ENCODE data around the gene MYEOV.

The MYEOV gene

DNA sequence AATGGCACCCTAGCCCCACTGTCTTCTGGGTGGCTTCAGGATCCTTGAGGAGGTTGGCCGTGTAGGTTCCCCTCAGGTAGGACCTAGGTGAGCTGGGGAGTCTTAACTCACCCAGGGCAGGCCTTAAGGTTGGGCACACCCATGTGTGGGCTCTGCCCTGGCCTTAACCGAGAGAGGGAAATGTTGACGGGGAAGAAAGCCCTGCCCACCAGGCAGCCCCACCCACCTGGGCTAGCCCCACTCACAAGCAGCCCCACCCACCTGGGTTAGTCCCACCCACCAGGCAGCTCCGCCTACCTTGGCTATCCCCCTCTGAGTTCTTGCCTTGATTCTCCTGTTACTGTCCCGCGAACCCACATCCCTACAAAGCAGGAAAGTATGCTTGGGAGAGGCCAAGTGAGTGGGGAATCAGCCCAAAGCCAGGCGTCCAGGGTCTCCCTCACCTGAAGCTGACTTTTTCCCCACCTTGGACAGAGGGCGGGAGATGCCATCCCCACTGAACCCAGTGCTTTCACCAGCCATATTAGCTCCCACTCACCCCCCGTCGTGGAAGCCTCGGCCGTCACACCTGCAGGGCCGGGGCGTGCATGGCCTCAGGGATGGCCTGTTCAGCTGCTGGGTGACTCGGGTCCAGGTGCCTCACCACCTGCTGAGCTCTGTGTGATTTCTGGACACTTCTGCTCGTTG is at the start of gene MYEOV:
Gene MYEOV, plus strand, starts transcription at position 337 of the 687 bp plus-strand sequence. CDS start 1,200 bp downstream, outside the sequence.
- no peak for FAIRE-seq
- peak; percentile 46 for DNase-seq (ENCODE audit: insufficient read length, low spot score)

DNA sequence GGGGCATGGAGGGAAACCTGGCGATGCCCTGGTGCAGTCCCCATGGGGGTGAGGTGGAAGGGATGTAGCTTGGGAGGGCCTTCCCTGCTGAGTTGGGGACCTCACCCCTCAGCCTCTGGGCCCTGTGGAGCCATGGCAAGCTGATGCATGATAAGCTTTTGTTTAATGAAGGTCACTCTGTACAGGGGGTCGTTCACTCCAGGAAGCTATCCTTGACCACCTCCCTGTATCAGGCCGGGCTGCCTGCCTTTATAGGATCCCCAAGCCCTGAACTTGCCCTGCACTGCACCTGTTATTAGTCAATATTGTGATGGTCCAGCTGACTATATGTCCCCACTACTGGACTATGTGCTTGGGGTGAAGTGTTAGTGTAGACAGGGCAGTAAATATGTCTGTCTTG is 49.7 kb upstream of the MYEOV start:
- FAIRE-seq (no peak), DNase-seq (ENCODE audit: insufficient read length, low spot score) (no peak)

DNA sequence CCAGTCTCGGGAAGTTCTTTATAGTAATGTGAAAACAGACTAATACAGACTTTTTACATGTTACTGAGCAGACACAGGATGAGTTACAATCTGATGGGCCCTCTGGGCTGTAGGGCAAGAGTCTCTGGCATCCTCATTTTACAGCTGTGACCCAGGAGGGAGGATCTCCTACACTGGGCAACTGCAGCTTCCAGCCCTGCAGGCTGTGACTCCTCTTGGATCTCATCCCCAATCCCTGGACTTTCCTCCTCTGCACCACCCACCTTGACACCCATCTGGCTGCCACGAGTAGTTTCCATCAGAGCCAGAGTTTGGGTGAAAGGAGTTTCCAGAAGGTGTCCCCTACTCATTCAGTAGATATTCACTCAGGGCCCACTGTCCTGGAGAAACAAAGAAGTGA is 48.9 kb upstream of the MYEOV start:
- no peak for FAIRE-seq

DNA sequence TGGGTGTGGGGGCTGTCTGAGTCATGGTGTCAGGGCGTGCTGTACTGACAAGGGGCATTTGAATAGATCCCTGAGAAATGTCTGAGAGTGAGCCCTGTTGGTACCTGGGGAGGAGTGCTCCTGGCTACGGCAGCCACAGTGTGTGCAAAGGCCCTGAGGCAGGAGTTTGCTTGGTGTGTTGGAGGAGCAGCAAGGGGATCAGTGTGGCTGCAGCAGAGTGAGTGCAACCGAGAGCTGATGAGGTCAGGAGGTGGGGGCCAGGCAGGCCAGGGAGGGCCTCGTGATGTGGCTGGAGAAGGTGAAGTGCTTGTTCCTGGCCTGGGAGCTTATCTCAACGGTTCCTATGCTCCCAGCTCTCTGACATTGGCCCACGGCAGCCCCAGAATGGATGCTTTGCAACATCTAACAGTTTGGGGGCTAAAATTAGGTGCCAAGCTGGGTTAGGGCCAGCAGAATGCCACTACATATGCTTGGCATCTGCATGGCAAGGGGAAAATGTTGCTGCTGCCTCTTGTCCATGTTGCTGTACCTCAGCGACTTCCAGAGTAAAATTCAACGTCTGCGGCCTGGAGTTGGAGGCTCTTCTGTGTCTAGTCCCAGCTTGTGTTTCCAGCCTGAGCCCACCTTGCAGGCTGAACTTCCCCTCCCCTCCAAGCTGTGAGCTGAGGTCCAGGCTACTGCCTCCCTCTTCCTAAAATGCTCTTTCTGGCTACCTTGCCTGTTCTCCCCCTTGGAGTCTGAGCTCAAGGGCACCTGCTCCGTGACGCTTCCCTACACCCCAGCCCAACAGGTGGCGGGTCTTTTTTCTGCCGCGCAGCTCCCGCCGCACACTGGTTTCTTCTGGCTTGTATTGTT is 48.2 kb upstream of the MYEOV start:
- no peak for FAIRE-seq

More for the DNA sequence above, 48.9 kb upstream of the MYEOV start:
- no peak for DNase-seq (ENCODE audit: insufficient read length, low spot score)

DNA sequence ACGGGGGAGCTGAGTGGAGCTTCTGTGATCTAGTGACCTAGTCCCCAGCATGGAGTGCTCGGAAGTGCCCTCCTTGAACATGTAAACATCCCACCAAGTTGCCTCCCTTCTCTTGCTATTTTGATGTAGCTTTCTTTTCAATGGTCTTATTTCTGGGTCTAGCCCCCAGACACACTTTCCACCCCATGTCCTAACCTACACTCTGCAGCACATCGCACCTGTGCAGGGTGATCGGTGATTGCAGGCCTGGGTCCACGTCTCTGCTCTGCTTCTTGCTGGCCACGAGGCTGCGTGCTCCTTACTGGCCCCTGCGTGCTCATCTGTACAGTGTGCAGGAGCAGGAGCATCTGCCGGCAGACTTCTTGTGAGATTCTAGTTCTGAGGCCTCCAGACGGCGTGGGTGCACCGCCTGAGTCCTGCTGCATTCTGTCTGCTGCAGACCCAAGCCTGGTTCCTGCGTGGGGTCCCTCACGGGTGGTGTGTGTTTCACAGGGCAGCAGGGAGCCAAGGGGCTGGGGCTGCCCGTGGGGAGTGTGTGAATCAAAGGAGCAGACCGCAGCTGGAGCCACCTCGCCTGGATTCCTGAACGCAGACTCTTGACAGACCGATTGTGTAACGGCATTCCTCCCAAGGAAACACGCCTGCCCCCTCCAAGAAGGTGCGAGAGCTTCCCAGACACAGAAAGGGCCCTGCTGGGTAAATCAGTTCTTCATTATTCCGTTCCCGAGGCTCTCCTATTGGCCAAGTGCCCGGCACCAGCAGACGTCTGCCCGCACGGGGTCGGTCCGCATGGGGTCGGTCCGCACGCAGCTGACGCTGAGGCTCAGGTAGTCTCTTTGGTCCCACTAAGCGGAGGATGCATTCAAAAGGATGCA is 44.4 kb upstream of the MYEOV start:
- DNase-seq (ENCODE audit: insufficient read length, low spot score) (no peak), FAIRE-seq (no peak)

More for the DNA sequence above, 48.2 kb upstream of the MYEOV start:
- no peak for DNase-seq (ENCODE audit: insufficient read length, low spot score)

DNA sequence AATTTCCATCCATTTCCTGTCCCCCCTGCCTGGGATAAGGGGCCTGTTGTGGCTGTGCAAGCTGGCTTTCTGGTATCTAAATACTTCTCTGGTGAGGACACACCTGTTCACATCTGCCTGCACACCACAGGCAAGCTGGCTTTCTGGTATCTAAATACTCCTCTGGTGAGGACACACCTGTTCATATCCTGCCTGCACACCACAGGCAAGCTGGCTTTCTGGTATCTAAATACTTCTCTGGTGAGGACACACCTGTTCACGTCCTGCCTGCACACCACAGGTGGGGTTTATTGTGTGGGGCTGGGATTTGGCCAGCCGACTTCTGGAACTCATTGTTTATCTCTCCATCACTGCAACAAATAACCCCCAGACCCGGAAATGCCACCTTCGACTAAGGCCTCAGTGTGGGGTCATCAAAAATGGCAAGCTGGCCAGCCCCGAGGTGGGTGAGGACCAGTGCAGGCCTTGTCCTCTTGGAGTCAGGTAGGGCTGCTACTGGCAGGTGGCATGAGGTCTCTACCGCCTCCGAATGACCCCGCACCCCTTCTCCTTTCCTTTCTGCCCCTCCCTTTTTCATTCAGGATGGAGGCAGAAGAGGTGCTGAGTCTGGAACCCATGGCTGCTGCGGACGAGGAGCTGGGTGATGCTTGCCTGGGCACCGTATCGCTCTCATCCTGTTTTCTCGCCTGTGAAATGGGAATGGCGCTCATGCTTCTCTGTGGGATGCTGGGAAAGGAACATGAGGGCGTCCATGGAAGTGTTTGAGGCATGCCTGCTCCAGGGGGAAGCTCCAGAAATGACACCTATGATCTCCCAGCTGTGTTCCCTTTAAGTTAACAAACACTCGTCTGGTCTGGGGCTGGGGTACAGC is 43.5 kb upstream of the MYEOV start:
- DNase-seq (ENCODE audit: insufficient read length, low spot score) (no peak), FAIRE-seq (no peak)

DNA sequence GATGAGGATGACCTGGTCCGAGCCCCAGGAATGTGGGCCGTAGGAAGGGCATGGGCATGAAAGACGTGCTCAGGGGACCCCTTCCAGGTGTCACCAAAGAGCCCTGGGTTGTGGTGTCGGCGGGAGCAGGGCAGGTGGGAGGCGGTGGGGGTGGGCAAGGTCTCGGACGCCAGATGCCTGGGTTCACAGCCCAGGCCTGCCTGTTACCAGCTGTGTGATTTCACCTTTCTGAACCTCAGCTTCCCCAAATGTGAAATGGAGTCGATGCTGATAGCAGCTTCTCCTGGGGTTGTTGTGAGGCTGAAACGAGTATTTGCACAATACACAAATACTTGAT is 42.9 kb upstream of the MYEOV start:
- FAIRE-seq (no peak), DNase-seq (ENCODE audit: insufficient read length, low spot score) (no peak)

DNA sequence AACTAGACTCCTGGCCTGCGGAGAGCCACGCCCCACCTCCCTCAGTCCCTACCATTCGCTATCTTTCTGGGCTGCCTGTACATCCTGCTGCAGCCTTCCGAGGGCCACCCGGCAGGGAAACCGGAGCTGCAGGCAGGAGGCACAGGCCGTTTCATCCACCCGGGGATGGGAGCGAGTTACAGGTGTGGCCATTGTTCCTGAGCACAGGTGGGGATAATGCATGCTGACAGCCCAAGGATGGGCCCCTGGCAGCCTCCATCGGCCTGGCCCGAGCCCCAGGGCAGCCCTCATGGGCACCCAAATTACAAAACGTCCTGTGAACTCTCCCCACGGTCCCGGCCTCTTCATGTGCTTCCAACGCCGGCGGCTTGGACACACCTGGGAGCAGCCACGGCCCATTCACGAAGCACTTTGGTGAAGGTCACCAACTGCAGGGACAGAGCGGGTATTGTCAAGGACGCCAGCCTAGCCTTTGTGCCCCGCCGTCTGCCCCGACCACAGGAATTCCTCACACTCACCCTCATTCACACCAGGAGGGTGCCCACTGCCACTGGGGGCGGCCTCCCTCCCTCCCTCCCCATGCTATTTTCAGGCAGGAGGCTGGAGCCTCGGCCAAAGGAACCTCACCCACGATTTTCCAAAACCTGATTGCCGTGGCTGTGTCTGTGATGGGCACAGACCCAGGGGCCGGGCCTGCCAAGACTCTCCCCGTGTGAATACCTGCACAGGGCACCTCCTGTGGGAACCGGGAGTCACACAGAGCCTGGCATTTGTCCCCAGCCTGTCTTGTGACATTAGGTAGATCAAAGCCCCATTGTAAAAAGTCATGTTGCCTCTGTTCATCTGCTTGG is 42.1 kb upstream of the MYEOV start:
- FAIRE-seq (no peak), DNase-seq (ENCODE audit: insufficient read length, low spot score) (no peak)

DNA sequence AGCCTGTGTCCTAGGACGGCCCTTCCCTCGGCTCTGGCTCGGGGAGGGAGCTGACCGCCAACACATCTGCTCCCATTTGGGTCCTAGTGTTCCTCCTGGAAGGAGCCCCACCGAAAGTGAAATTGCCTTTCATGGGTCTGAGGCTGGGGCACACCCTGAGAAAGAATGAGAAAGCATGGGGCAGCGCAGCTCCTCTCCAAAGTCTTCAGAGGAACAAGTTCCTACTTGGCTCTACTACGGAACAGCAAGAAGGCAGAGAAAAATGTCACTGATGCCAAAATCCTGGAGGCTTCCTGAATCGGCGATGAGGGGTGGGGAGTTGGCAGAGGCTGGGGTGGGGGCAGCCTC is 41.5 kb upstream of the MYEOV start:
- DNase-seq (ENCODE audit: insufficient read length, low spot score) (no peak), FAIRE-seq (no peak)

DNA sequence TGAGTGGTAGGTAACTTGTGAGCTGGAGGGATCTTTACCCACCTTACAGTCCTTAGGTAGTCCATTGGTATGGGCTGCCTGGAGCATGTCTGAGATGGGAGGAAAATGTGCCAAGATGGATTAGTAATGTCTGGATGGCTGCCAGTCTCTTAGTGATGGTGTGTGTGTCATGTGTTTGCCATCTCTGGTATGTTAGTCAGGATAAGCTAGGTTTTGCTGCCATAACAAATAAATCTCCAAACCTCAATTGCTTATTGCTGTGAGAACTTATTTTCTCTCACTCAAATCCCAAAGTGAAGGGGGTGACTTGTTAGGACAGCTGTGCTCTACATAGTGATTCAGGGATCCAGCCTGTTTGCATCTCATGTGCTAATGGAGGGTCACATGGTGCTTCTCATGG is 40.9 kb upstream of the MYEOV start:
- FAIRE-seq (no peak), DNase-seq (ENCODE audit: insufficient read length, low spot score) (no peak)

DNA sequence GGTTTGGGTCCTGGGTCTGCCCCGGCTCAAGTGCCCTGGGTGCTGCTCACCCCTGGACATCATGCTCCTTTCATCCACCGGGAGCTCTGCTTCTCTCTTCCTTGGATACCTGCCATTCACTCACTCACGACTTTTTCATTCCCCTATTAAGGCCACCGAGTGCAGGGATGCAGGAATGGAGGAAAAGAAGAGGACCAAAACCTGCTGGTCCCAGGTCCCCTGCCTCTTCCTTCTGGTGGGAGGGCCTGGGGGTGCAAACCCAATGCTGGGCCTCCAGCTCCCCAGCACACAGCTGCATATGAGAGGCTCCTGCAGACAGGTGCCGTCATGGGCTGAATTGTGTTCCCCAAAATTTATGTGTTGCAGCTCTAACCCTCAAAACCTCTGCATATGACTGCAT is 36.8 kb upstream of the MYEOV start:
- no peak for FAIRE-seq
- no peak for DNase-seq (ENCODE audit: insufficient read length, low spot score)

DNA sequence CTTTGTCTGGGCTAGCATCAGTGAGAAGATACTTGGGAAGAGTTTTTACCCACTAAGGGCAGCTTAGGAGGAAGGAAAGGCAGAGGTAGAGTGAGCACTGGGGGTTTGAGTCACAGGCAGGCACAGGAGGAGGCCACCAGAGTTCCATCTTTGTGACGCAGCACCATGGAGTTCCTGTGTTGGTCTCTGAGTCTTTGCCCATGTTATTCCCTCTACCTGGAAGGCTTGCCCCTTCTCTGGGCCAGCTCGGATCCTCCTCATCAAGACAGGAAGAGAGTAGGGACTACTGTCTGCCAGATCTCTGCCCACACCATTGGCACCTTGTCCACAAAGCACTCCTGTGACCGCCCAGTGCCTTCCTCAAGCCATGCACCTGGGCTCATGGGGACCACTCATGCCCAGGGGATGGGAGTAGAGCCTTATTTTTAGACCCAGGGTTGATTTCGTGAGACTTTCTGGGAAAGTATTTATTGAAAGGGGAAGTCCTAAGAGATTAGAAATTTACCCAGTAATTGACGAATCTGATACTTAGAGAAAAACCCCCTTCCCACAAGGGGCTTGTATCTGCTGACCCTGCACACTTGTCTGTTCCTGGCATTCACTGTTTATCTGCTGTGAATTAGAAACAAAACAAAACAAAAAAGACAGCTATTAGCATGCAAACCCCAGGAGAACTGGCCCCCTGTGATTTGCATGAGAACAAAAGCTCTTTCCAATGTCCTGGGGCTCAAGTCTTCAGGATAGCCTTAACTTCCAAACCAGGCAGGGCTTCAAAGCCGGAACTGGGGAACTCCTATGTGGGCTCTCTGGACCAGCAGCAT is 35.9 kb upstream of the MYEOV start:
- no peak for DNase-seq (ENCODE audit: insufficient read length, low spot score)

DNA sequence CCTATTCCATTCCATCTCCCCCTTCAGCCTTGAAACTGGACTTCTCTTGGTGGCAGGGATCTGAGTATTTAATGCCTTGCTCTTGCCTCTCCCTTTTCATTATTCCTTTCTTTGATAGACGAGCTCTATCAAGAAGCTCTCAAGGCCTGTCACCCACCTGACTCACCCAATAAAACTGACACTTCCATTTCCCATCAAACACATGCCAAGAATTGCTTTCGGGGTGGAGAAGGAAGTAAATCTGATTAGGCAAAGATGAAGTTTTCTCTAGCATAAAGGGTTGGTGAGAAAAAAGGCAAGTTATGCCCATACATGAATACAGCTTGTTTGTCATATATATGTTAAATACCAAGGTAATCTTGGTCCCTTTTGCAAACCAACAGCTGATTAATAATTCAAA is 34.9 kb upstream of the MYEOV start:
- DNase-seq (ENCODE audit: insufficient read length, low spot score) (no peak), FAIRE-seq (no peak)

More for the DNA sequence above, 35.9 kb upstream of the MYEOV start:
- no peak for FAIRE-seq

DNA sequence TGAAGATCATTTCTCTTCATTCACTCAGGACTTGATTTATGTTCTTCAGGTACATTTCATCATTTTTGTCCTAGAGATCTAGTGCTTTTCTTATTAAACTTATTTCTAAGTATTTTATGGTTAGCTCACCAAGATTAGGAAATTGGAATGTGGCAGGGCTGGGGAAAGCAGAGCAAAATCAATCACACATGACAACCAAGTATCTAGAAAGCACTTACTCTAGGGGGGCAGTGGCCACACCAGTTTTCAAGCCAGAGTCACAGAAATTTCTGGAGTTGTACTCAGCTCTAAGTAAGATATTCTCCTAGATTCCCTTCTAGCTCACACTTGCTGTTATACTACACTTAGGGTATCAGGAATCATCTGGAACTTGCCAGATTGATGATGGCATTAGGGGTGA is 33.3 kb upstream of the MYEOV start:
- DNase-seq (ENCODE audit: insufficient read length, low spot score) (no peak), FAIRE-seq (no peak)

DNA sequence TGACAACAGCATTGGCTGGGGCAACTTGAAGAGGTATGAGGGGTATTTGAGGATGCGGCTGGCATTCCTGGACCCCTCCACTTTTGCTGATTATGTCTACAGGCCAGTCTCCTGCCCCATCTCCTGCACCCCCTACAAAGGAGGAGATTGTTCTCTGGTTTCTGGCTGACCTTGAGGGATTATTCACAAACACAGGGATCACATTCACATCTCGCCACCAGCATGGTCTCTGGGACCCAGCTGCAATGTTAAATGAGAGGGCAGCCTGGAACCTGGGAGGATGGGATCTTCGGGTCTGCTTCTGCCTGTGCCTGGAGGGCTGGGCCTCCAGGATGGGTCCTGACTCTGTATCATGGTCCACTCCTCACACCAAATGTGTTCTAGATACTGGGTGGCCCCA is 32.8 kb upstream of the MYEOV start:
- FAIRE-seq = no peak
- no peak for DNase-seq (ENCODE audit: insufficient read length, low spot score)

DNA sequence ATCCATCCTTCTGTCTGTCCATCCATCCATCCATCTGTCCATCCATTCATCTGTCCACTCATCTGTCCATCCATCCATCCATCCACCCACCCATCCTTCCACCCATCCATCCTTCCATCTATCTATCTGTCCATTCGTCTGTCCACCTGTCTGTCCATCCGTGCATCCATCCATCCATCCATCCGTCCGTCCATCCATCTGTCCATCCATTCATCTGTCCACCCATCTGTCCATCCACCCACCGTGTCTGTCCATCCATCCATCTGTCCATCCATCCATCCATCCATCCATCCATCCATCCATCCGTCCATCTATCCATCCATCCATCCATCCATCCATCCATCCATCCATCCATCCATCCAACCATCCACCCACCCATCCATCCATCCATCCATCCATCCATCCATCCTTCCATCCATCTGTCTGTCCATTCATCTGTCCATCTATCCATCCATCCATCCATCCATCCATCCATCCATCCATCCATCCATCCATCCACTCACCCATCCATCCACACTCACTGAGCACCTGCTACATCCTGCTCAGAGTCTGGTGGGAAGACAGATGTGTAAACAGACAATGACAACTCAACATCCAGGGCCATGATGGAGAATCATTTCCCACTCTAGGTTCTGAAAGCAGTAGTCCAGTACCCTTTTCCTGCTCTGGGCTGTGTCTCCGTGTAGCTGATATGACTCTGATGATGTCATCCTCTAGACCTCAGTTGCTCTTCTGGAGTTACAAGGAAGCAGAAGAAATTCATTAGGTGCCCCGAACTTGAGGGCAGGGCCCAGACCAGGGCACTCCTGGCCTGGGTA is 30.8 kb upstream of the MYEOV start:
- no peak for DNase-seq (ENCODE audit: insufficient read length, low spot score)
- no peak for FAIRE-seq

DNA sequence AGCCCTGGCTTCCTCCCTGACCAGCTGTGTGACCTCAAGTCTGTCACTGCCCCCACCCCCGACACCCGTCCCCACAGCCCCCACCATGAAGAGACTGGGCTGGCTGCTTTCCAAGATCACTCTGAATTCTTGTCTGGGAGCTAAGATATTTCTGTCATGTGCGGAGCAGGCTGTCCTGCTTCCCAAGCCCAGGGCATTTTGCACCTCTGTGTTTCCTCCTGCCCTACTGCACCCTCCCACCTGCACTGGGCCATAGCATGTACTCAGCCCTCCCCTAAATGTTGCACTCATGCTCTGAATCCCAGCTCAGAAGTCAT is 30.3 kb upstream of the MYEOV start:
- FAIRE-seq = no peak
- DNase-seq (ENCODE audit: insufficient read length, low spot score) = no peak

DNA sequence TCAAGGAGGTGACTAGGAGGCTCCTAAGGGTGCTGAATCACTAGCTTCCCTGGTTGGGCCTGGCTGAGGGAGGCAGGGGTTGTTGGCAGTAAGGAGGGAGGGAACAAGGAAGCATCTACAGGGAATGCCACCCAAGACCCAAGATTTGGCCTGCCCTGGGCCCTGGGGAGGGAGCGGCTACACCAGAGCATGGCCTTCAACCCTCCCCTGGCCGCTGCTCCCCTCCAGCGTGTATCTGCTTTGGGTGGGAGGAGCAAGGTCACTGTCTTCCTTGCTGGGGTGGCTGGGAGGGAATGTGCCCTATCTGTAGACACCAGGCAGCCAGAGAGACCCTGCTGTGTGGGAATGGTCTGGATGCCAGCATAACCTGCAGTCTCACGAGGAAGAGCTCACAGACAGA is 29.5 kb upstream of the MYEOV start:
- FAIRE-seq = no peak
- no peak for DNase-seq (ENCODE audit: insufficient read length, low spot score)

All from GM19239 (cell line).